CD4-positive, alpha-beta T cell treated with Interferon gamma for 1 hour (primary cell): ENCODE measurements around the gene DNAH9.
"Not testable (repeated sequence)": the region's sequence is repeated elsewhere in the genome, so short reads cannot be mapped to it uniquely, and the experiment has no call there.

Source experiments
- DNase-seq: peaks from one replicate; pipeline ENCODE4 v3.0.0-alpha.2; 2020

The DNAH9 gene

GRCh38 chr17:11925262-11926021, 327.2 kb downstream of the DNAH9 start:
- DNase-seq, result no peak

GRCh38 chr17:11928436-11928835, 330.2 kb downstream of the DNAH9 start:
- DNase-seq, result no peak

GRCh38 chr17:11932337-11932898, 334.1 kb downstream of the DNAH9 start:
- no peak for DNase-seq

GRCh38 chr17:11935734-11936406, 337.6 kb downstream of the DNAH9 start:
- DNase-seq, result no peak

GRCh38 chr17:11940904-11941303, 342.6 kb downstream of the DNAH9 start:
- DNase-seq, result no peak

GRCh38 chr17:11943086-11943485, 344.8 kb downstream of the DNAH9 start:
- not testable (repeated sequence) for DNase-seq

GRCh38 chr17:11943759-11944347, 345.6 kb downstream of the DNAH9 start:
- DNase-seq, result no peak

GRCh38 chr17:11944587-11944986, 346.3 kb downstream of the DNAH9 start:
- DNase-seq, result no peak

- DNase-seq, result no peak
Measured at GRCh38 chr17:11948789-11949188, 350.5 kb downstream of the DNAH9 start.

GRCh38 chr17:11949571-11949970, 351.3 kb downstream of the DNAH9 start:
- DNase-seq, result not testable (repeated sequence)

- DNase-seq, result no peak
Measured at GRCh38 chr17:11950771-11951519, 352.7 kb downstream of the DNAH9 start.

- no peak for DNase-seq
Measured at GRCh38 chr17:11952610-11953009, 354.3 kb downstream of the DNAH9 start.

GRCh38 chr17:11953924-11954323, 355.7 kb downstream of the DNAH9 start:
- no peak for DNase-seq

- no peak for DNase-seq
Measured at GRCh38 chr17:11954936-11955335, 356.7 kb downstream of the DNAH9 start.

- DNase-seq, result no peak
Measured at GRCh38 chr17:11969565-11969964, 371.3 kb downstream of the DNAH9 start.

GRCh38 chr17:11972741-11973140, 374.5 kb downstream of the DNAH9 start:
- not testable (repeated sequence) for DNase-seq

GRCh38 chr17:11979795-11980194, 381.5 kb downstream of the DNAH9 start:
- DNase-seq, result no peak

GRCh38 chr17:11980813-11981212, 382.5 kb downstream of the DNAH9 start:
- DNase-seq, result no peak

GRCh38 chr17:11981862-11982261, 383.6 kb downstream of the DNAH9 start:
- DNase-seq, result no peak

GRCh38 chr17:11986179-11986941, 388.1 kb downstream of the DNAH9 start:
- no peak for DNase-seq

- DNase-seq, result no peak
Measured at GRCh38 chr17:11986942-11987329, 388.7 kb downstream of the DNAH9 start.

- DNase-seq, result no peak
Measured at GRCh38 chr17:11990363-11990983, 392.2 kb downstream of the DNAH9 start.
